Left ventricle myocardium inferior (tissue), 1 donor: Measurements from ENCODE around the gene TTC36. TPM values are rescaled to one million over a fixed set of nuclear protein-coding genes. Genes with fewer than 3 reads are reported as not detected.
A peak's percentile ranks its signal among the peaks of the same experiment; 100 is the strongest.

Experiments
- DNase-seq: peaks from one replicate; pipeline ENCODE4 v3.0.0-alpha.2; 2020
- H3K27ac ChIP-seq: fragments of 200-600 bp; replicated peaks from 2 replicates; pipeline ENCODE4 v1.8.0; 2021
- H3K27me3 ChIP-seq: fragments of 200-600 bp; 2 replicates; pipeline ENCODE4 v1.8.0; 2021; ENCODE audit warnings: low read depth
- H3K36me3 ChIP-seq: fragments of 200-600 bp; 2 replicates; pipeline ENCODE4 v1.8.0; 2021
- H3K4me1 ChIP-seq: fragments of 200-600 bp; 2 replicates; pipeline ENCODE4 v1.8.0; 2021
- H3K4me3 ChIP-seq: fragments of 200-600 bp; 2 replicates; pipeline ENCODE4 v1.8.0; 2021; ENCODE audit warnings: mild to moderate bottlenecking, moderate library complexity
- H3K9me3 ChIP-seq: fragments of 200-600 bp; replicated peaks from 2 replicates; pipeline ENCODE4 v1.8.0; 2021
- intact Hi-C: fragments of 100-400 bp; cut with micrococcal nuclease; formaldehyde crosslinking; loops from one replicate; pipeline ENCODE4 v1.11.0; 2022
- total RNA-seq: library from RNA; stranded (reverse); fragmentation: NEBNext Ultra II Directional; extraction: Animal tissue kit (Norgen Biotek cat#: 25700); gene quantifications from one replicate; pipeline ENCODE4 v1.2.1, GENCODE V29; 2021
- TF ChIP-seq, protein P1 (sequence below): fragments of 200-600 bp; IDR thresholded peaks from 2 replicates; pipeline ENCODE4 v1.8.0; 2021; ENCODE audit warnings: antibody characterized with exemption, mild to moderate bottlenecking, borderline replicate concordance
- donor health status: DM: no; HTN: yes; CAD: no; lungs with severe emphysema.

TTC36 gene
- total RNA-seq, 1 donor from 2014 or later: 1.1 TPM

DNA sequence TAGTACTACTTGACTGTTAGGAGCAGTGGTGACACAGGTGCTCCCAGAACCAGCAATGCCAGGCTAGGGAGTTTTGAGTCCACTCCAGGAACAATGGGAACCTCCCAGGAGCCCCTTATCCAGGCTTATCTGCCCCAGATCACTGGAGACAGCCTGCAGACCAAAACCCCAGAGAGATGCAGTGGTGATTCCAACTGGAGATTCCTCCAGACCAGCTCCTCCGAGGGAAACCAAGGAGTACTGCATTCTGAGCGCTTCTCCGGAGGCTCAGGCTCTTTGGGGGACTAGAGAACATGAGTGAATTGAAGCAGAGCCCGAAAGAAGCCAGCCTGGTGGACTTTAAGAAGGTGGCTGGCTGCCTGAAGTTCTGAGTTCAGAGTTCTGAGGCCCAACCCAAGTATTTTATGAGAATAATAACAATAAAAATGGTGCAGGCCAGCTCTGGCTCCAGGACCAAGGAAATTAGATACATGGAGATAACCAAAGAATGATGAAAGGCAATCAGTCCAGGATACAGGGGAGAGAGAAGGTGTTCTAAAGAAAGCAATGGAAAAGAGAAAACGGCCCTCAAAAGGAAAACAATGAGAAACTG, 2.4 kb downstream of the TTC36 start:
- Histone ChIP-seq H3K4me3 (peak overlapping the region; percentile 84), H3K4me1 (peaks cover 28% of the 10 kb centered on the region), H3K27ac (no peak overlapping the region), H3K27me3 (no peaks in the 10 kb centered on the region), H3K9me3 (no peaks in the 10 kb centered on the region), H3K36me3 (peaks cover 7% of the 10 kb centered on the region)
- TF ChIP-seq, protein P1, sequence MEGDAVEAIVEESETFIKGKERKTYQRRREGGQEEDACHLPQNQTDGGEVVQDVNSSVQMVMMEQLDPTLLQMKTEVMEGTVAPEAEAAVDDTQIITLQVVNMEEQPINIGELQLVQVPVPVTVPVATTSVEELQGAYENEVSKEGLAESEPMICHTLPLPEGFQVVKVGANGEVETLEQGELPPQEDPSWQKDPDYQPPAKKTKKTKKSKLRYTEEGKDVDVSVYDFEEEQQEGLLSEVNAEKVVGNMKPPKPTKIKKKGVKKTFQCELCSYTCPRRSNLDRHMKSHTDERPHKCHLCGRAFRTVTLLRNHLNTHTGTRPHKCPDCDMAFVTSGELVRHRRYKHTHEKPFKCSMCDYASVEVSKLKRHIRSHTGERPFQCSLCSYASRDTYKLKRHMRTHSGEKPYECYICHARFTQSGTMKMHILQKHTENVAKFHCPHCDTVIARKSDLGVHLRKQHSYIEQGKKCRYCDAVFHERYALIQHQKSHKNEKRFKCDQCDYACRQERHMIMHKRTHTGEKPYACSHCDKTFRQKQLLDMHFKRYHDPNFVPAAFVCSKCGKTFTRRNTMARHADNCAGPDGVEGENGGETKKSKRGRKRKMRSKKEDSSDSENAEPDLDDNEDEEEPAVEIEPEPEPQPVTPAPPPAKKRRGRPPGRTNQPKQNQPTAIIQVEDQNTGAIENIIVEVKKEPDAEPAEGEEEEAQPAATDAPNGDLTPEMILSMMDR: no peak
- no peak for DNase-seq
- intact Hi-C loops: no loop called here

- Histone ChIP-seq H3K27me3 (no peaks in the 10 kb centered on the region), H3K27ac (peak overlapping the region; percentile 79), H3K4me1 (peaks cover 28% of the 10 kb centered on the region), H3K36me3 (peaks cover 2% of the 10 kb centered on the region), H3K4me3 (peak overlapping the region; percentile 84), H3K9me3 (no peaks in the 10 kb centered on the region)
- DNase-seq: no peak
- TF ChIP-seq, protein P1: no peak
- intact Hi-C loops: no loop called here
These were observed 3.0 kb downstream of the TTC36 start for GRCh38 chr11:118530180-118530682.

DNA sequence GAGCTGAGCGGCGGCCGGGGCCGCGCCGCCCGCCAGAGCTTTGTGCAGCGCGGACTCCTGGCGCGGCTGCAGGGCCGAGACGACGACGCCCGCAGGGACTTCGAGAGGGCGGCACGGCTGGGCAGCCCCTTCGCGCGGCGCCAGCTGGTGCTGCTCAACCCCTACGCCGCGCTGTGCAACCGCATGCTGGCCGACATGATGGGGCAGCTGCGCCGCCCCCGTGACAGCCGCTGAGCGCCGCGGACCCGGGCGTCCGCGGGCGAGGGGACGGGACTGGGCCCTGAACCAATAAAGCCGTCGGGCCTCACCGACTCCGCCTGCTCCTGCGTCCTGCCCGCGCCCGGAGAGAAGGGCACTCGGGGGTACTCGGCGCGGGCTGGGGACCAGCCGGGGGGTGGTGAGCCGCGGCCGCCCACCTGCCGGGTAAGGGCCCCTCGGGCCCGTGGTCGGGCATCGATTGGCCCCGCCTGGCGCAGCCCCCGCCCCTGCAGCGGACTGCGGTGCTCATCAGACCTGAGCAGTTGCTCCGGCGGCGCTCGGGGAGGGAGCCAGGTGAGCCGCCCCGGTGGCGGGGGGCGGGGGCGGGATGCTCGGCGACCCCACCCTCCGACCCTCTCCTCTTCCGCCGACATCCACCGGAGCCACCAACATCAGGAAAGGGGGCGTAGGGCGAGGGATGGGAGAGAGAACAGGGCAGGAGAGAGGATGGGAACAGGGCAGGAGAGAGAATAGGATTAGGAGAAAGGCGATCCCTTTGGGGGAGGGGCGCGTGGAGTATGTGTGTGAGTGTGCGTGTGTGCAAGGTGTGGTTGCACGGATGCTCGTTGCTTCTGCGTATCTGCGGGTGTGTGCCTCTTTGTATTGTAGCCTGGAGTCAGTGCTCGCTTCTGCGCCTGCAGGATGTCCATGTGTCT, 3.7 kb downstream of the TTC36 start, which contains the start of gene TMEM25:
TMEM25 (plus strand) TSS at position 510 of the 914 bp plus-strand sequence. CDS start 610 bp downstream, outside the sequence.
- Histone ChIP-seq H3K4me3 (peak within 1 kb of the TSS; percentile 84), H3K9me3 (no peaks in the 10 kb centered on the region), H3K4me1 (peaks cover 28% of the 10 kb centered on the region), H3K27ac (peak within 1 kb of the TSS; percentile 79), H3K36me3 (no peaks in the 10 kb centered on the region), H3K27me3 (no peaks in the 10 kb centered on the region)
- DNase-seq: peak; percentile 63
- TF ChIP-seq, protein P1: no peak
- intact Hi-C loops: no loop called here

GRCh38 chr11:118531597-118532084, 4.4 kb downstream of the TTC36 start:
- no peak for DNase-seq
- Histone ChIP-seq H3K27ac (peak overlapping the region; percentile 79), H3K4me1 (peaks cover 28% of the 10 kb centered on the region), H3K9me3 (no peaks in the 10 kb centered on the region), H3K4me3 (peak overlapping the region; percentile 84), H3K36me3 (no peaks in the 10 kb centered on the region), H3K27me3 (no peaks in the 10 kb centered on the region)
- intact Hi-C loops: no loop called here
- TF ChIP-seq, protein P1: no peak

DNA sequence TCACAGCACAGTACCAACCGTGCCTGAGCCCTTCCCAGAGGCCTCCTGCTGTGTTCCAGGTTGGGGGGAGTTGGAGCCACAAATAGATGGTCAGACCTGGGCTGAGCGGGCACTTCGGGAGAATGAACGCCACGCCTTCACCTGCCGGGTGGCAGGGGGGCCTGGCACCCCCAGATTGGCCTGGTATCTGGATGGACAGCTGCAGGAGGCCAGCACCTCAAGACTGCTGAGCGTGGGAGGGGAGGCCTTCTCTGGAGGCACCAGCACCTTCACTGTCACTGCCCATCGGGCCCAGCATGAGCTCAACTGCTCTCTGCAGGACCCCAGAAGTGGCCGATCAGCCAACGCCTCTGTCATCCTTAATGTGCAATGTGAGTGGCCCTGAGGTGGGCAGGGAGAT, 4.8 kb downstream of the TTC36 start:
- Histone ChIP-seq H3K27me3 (no peaks in the 10 kb centered on the region), H3K4me1 (peaks cover 28% of the 10 kb centered on the region), H3K9me3 (no peaks in the 10 kb centered on the region), H3K4me3 (peak overlapping the region; percentile 84), H3K27ac (peak overlapping the region; percentile 79), H3K36me3 (no peaks in the 10 kb centered on the region)
- intact Hi-C loops: no loop called here
- TF ChIP-seq, protein P1: no peak
- DNase-seq: no peak
